C4-2B (cell line): ENCODE measurements around the gene PTGR3.

Experiments used
- CTCF ChIP-seq: fragments of 450-650 bp; conservative IDR thresholded peaks from 2 replicates; pipeline ENCODE4 v1.5.1; 2017; ENCODE audit warnings: mild to moderate bottlenecking
- ZFX ChIP-seq: fragments of 450-650 bp; IDR thresholded peaks from 2 replicates; pipeline ENCODE4 v1.6.1; 2017

- TF ChIP-seq CTCF = peak; percentile 10; the same call in 1 of the 2 replicates
- no peak for TF ChIP-seq ZFX
Measured at GRCh38 chr18:75208155-75208835, 644 bp downstream of the PTGR3 start.
